ENCODE measurements around the gene LCN10. TPM values are rescaled to one million over a fixed set of nuclear protein-coding genes. Genes with fewer than 3 reads are reported as not detected.

Gene LCN10
- total and polyA plus RNA-seq, 9 of the 15 experiments (the other 6 are each of a cell fraction or from before 2014, with no cell fraction given), result 0.10 to 0.21 (median 0.14) TPM; not detected in 6

DNA sequence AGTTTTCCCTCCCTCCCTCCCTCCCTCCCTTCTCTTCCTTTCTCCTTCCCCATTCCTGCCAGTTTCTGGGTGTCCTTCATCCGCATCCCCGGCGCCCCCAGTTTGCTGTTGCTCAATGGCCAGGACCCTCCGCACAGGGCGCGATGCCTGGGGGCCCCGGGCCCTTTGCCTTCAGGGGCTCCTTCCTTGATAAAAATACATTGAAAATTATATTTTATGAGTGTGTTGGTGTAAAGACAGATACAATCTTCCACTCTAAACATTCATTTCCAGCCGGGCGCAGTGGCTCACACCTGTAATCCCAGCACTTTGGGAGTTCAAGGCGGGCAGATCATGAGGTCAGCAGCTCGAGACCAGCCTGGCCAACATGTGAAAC is 47.9 kb downstream of the LCN10 start:
- no peaks in the 10 kb centered on the region for H3K79me2 ChIP-seq (ENCODE audit: control insufficient read depth, insufficient read depth, low read length)
- no peak overlapping the region for H3K4me3 ChIP-seq
- H4K20me1 ChIP-seq (replicated peaks; ENCODE audit: control insufficient read depth, insufficient read depth, low read length), result no peaks in the 10 kb centered on the region
- intact Hi-C loops (cut with micrococcal nuclease) (loop anchor here (5.0 kb wide), 2 partner anchors 48 to 208 kb away; no protein-coding TSS in a partner anchor), in situ Hi-C loops (cut with MboI) (no loop called here)
- no peak for TF ChIP-seq SPI1 (IDR thresholded peaks at IDR 0.05; ENCODE audit: borderline replicate concordance, low read depth, low read length)
- TF ChIP-seq SRSF9 (IDR thresholded peaks at IDR 0.05; ENCODE audit: borderline replicate concordance, low read depth, low read length), result no peak
- no peak for TF ChIP-seq EP300 (IDR thresholded peaks at IDR 0.05; ENCODE audit: low read length)
- no peak for TF ChIP-seq ZEB2 (IDR thresholded peaks at IDR 0.05)
- TF ChIP-seq MCM2 (IDR thresholded peaks at IDR 0.05; ENCODE audit: low read depth), result no peak
- TF ChIP-seq NR2C2 (CRISPR knock-in tag; IDR thresholded peaks at IDR 0.05), result no peak
- TF ChIP-seq NR2C2 (tag; IDR thresholded peaks at IDR 0.05), result no peak
- TF ChIP-seq ZNF75A (CRISPR knock-in tag; IDR thresholded peaks at IDR 0.05), result no peak
- TF ChIP-seq MEIS2 (IDR thresholded peaks at IDR 0.05; ENCODE audit: partially characterized antibody), result no peak
- TF ChIP-seq CC2D1A (IDR thresholded peaks at IDR 0.05), result no peak
- no peak for TF ChIP-seq ZC3H11A (IDR thresholded peaks at IDR 0.05; ENCODE audit: low read depth, low read length)
- TF ChIP-seq, protein P1, sequence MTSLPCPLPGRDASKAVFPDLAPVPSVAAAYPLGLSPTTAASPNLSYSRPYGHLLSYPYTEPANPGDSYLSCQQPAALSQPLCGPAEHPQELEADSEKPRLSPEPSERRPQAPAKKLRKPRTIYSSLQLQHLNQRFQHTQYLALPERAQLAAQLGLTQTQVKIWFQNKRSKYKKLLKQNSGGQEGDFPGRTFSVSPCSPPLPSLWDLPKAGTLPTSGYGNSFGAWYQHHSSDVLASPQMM (CRISPR knock-in tag; IDR thresholded peaks at IDR 0.05), result no peak
- no peak for TF ChIP-seq TAF1 (IDR thresholded peaks at IDR 0.05; ENCODE audit: control insufficient read depth, extremely low read depth, insufficient read depth, low read length, severe bottlenecking)
- no peak overlapping the region for H3K27ac ChIP-seq (ENCODE audit: extremely low read depth, low read depth, low read length)
- no peaks in the 10 kb centered on the region for H3K9me3 ChIP-seq (replicated peaks; ENCODE audit: control insufficient read depth, insufficient read depth, low read depth, low read length)
- H3K27me3 ChIP-seq (ENCODE audit: control insufficient read depth in 2 of 2, insufficient read depth in 2 of 2, low read length in 2 of 2), result no peaks in the 10 kb centered on the region
- H3K9ac ChIP-seq (ENCODE audit: insufficient read depth in 1 of 2, low read depth in 2 of 2, low read length in 2 of 2), result no peak overlapping the region
- WGBS (ENCODE audit: insufficient coverage, low coverage, missing lambda C conversion rate), result 53% methylated on average over 11 of the region's 11 CpGs
- DNase-seq (ENCODE audit: extremely low read depth in 1 of 4, low spot score in 3 of 4) (no peak), ATAC-seq (no peak), FAIRE-seq (no peak)
- H3K36me3 ChIP-seq (ENCODE audit: control insufficient read depth, insufficient read depth, low read length), result no peaks in the 10 kb centered on the region
- peaks cover 9 to 74% of the 10 kb centered on the region in 2 experiments; a peak in 4 of 5 replicates for H3K4me1 ChIP-seq (replicated peaks in 1 of 2; ENCODE audit: control insufficient read depth in 2 of 2, insufficient read depth in 2 of 2, low read length in 2 of 2)
- BruUV-seq (replicated peaks), result no TSS peak
- ChIA-PET CTCF (ENCODE audit: low intra/inter-chr PET ratio) (interaction anchor here (0.9 to 1.5 kb wide), 2 partner anchors 49 to 206 kb away, joined by 6 to 12 read pairs; no protein-coding TSS in a partner anchor), POLR2A (interaction anchor here (0.7 kb wide), 1 partner anchor 21 kb away, joined by 3 read pairs; no protein-coding TSS in a partner anchor)
- H3K4me2 ChIP-seq (ENCODE audit: insufficient read depth, low read length), result no peak overlapping the region
- no peak overlapping the region for H2AFZ ChIP-seq (ENCODE audit: low read depth, low read length)
- no peaks in the 10 kb centered on the region for H3K9me1 ChIP-seq (ENCODE audit: control insufficient read depth, insufficient read depth, low read length)
